ENCODE data around the gene OSBPL6. TPM values are rescaled to one million over a fixed set of nuclear protein-coding genes. Genes with fewer than 3 reads are reported as not detected.
"Not testable (repeated sequence)": the region's sequence is repeated elsewhere in the genome, so short reads cannot be mapped to it uniquely, and the experiment has no call there.

The OSBPL6 gene
- total RNA-seq, 4 donors from 2014 or later = 1.8 to 9.9 (median 2.8) TPM

DNA sequence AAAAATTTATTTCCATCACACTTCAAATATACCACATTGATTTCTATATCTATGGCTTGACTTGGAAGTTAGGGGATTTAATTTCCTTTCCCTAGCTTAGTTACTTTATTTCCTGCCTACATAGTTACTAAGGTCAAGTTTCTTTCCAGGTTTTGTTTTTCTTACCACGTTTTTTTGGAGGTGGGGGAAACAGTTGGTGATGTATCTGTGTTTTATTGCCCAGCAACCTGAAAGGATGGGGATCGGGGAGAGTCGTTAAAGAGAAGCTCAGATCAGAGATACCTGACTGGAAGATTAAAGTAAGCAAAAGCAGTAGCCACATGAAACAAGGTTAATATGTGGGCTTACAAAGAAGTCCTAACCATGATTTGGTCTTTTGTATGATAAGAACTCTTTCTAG lies 127.8 kb downstream of the OSBPL6 start:
- Histone ChIP-seq H3K27me3 (no peaks in the 10 kb centered on the region), H3K27ac (no peak overlapping the region), H3K36me3 (no peaks in the 10 kb centered on the region), H3K4me1 (no peaks in the 10 kb centered on the region), H3K9me3 (no peaks in the 10 kb centered on the region), H3K4me3 (no peak overlapping the region)
- intact Hi-C loops (cut with DNase I; ENCODE audit: low total_unique reads) = no loop called here
- TF ChIP-seq, protein P1, sequence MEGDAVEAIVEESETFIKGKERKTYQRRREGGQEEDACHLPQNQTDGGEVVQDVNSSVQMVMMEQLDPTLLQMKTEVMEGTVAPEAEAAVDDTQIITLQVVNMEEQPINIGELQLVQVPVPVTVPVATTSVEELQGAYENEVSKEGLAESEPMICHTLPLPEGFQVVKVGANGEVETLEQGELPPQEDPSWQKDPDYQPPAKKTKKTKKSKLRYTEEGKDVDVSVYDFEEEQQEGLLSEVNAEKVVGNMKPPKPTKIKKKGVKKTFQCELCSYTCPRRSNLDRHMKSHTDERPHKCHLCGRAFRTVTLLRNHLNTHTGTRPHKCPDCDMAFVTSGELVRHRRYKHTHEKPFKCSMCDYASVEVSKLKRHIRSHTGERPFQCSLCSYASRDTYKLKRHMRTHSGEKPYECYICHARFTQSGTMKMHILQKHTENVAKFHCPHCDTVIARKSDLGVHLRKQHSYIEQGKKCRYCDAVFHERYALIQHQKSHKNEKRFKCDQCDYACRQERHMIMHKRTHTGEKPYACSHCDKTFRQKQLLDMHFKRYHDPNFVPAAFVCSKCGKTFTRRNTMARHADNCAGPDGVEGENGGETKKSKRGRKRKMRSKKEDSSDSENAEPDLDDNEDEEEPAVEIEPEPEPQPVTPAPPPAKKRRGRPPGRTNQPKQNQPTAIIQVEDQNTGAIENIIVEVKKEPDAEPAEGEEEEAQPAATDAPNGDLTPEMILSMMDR (IDR thresholded peaks at IDR 0.05) = no peak
- TF ChIP-seq POLR2A (IDR thresholded peaks at IDR 0.05) = no peak
- no peak for DNase-seq

DNA sequence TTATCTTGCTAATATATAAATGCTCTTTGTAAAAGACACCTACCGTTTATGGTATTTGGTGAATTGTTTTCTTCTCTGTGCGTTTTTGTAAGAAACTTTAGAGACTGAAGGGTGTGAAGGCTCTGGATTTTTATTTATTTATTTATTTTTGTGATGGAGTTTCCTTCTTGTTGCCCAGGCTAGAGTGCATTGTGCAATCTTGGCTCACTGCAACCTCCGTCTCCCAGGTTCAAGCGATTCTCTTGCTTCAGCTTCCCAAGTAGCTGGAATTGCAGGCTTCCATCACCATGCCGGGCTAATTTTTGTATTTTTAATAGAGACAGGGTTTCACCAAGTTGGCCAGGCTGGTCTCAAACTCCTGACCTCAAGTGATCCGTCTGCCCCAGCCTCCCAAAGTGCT lies 129.0 kb downstream of the OSBPL6 start:
- H3K27ac ChIP-seq; H3K4me1 ChIP-seq; H3K9me3 ChIP-seq; intact Hi-C loops (cut with DNase I; ENCODE audit: low total_unique reads); H3K27me3 ChIP-seq; DNase-seq; H3K4me3 ChIP-seq; H3K36me3 ChIP-seq: not testable (repeated sequence)

DNA sequence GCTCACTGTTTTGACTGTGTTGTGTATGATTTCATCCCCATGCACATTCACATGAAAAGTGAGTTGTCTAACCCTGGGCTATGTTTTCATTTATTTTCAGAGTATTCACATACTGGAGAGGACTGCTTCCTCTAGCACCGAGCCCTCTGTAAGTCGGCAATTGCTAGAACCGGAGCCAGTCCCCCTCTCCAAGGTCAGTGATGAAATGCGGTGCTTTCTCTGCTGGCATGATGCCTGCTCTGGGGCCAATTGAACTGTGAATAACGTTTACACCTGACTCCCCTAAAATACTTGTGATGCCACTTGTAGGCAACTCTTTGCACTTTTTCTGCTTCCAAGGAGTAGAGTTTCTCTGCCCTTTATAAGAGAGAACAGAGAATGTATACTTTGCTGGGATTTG lies 129.8 kb downstream of the OSBPL6 start:
- Histone ChIP-seq H3K4me3 (no peak overlapping the region), H3K4me1 (no peaks in the 10 kb centered on the region), H3K27me3 (no peaks in the 10 kb centered on the region), H3K27ac (no peak overlapping the region), H3K36me3 (no peaks in the 10 kb centered on the region), H3K9me3 (no peaks in the 10 kb centered on the region)
- TF ChIP-seq, protein P1 (IDR thresholded peaks at IDR 0.05) = no peak
- no peak for TF ChIP-seq POLR2A (IDR thresholded peaks at IDR 0.05)
- DNase-seq = no peak
- intact Hi-C loops (cut with DNase I; ENCODE audit: low total_unique reads) = no loop called here

DNA sequence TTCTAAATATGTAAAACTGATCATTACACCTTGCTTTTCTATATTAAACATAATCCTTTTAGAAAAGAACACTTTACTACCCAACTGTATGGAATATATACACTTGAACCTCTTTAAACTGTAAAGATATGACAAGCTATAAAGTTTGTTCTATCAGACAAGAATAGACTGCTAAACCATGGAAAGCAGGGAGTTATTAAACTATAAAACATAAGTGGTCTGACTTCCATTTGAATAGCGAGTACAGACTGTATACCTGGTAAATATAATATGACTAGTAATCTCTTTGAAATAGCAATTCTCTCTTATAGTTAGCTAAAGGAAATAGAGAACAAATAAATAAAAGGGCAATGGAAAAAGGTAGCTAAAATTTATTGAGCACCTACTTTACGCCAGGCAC lies 131.0 kb downstream of the OSBPL6 start:
- Histone ChIP-seq H3K9me3 (no peaks in the 10 kb centered on the region), H3K4me1 (no peaks in the 10 kb centered on the region), H3K27me3 (no peaks in the 10 kb centered on the region), H3K27ac (no peak overlapping the region), H3K36me3 (no peaks in the 10 kb centered on the region), H3K4me3 (no peak overlapping the region)
- no peak for DNase-seq
- intact Hi-C loops (cut with DNase I; ENCODE audit: low total_unique reads) = no loop called here
- TF ChIP-seq, protein P1 (IDR thresholded peaks at IDR 0.05) = no peak
- TF ChIP-seq POLR2A (IDR thresholded peaks at IDR 0.05) = no peak

DNA sequence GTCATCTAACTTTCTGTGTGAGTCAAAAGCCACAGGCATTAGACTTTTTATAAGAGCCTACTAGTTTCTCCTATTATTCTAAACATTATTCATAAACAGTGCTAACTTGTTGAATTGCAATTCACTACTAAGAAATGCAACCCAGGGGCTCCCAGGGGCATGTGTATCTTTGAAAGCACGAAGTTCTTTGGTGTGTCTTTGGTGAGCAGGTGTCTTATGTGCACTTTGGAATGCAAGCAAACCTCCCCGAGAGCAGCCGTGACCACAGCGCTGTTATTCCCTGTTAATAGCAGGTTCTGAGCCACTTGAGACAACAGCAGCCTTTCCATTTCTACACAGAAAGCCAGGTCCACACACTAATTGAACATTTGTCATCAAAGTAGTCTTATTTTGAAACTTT lies 133.2 kb downstream of the OSBPL6 start:
- Histone ChIP-seq H3K4me1 (no peaks in the 10 kb centered on the region), H3K27me3 (no peaks in the 10 kb centered on the region), H3K36me3 (no peaks in the 10 kb centered on the region), H3K9me3 (no peaks in the 10 kb centered on the region), H3K4me3 (no peak overlapping the region), H3K27ac (no peak overlapping the region)
- intact Hi-C loops (cut with DNase I; ENCODE audit: low total_unique reads) = no loop called here
- no peak for DNase-seq
- TF ChIP-seq, protein P1 (IDR thresholded peaks at IDR 0.05) = no peak
- no peak for TF ChIP-seq POLR2A (IDR thresholded peaks at IDR 0.05)

DNA sequence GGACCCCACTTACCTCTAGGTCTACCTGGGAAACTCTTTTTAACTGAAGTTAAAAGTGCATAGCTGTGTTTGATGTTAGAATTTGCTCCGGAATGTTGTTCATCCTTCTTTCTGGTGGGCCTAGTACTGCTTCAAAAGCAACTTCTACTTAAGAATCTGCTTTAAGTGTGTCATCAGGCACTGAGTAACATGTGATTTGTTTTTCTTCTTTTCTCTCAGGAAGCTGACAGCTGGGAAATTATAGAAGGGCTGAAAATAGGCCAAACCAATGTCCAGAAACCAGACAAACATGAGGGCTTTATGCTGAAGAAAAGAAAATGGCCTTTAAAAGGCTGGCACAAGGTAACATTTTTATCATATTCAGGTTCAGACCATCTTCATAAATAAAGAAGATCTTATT lies 133.7 kb downstream of the OSBPL6 start:
- no peaks in the 10 kb centered on the region for H3K27me3 ChIP-seq
- TF ChIP-seq, protein P1 (IDR thresholded peaks at IDR 0.05) = no peak
- TF ChIP-seq POLR2A (IDR thresholded peaks at IDR 0.05) = no peak
- intact Hi-C loops (cut with DNase I; ENCODE audit: low total_unique reads) = no loop called here
- H3K4me1 ChIP-seq = no peaks in the 10 kb centered on the region
- no peaks in the 10 kb centered on the region for H3K9me3 ChIP-seq
- no peak overlapping the region for H3K4me3 ChIP-seq
- H3K27ac ChIP-seq = no peak overlapping the region
- H3K36me3 ChIP-seq = no peaks in the 10 kb centered on the region
- DNase-seq = no peak

All from uterus (tissue), 4 donors.